GM18870 (cell line): ENCODE measurements around the gene MCEE.
"Not testable (repeated sequence)": the region's sequence is repeated elsewhere in the genome, so short reads cannot be mapped to it uniquely, and the experiment has no call there.

ENCODE experiments used
- ATAC-seq: cut with Tn5 transposase; IDR thresholded peaks from one replicate; pipeline ENCODE4 v1.9.1; 2021; ENCODE audit warnings: moderate library complexity; ENCODE audit not compliant: unreplicated experiment

MCEE gene

DNA sequence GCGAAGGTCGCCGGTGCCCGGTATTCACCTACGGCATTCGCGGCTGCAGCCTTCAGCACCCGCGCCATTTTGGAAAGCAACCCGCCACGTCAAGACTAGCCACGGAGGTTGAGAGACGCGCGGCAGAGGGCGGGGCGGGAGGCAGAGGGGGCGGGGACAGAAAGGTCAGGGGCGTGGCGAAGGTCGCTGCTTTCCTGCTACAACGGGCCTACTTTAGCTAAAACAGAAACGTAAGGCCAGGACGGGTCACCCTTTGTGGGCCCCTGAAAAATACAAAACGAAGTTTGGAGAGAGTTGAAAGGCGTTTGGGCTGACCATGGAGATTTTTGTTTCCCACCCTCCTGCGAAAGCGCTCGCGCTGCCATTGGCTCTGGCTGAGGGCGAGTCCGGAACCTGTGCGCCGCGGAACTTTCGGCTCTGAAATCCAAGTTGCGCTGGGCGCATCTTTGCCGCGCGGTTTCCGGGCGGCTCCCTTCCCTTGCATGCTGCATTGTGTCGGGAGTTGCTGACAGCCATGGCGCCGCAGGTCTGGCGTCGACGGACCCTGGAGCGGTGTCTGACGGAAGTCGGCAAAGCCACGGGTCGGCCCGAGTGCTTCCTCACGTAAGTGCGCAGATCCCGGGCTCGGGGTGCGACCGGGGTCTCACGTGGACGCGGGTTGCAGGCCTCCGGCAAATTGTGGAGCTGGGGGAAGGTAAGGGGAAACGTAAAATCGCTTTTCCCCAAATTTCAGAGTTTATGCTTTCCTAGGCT, at the start of gene MCEE, which contains the start of gene MPHOSPH10:
MCEE (minus strand) TSS at position 78 of the 753 bp plus-strand sequence; CDS start at position 68, 10 bp downstream.
MPHOSPH10 (plus strand) TSS at position 483 of the 753 bp plus-strand sequence; CDS start at position 515, 32 bp downstream.
- peak; percentile 86 for ATAC-seq

DNA sequence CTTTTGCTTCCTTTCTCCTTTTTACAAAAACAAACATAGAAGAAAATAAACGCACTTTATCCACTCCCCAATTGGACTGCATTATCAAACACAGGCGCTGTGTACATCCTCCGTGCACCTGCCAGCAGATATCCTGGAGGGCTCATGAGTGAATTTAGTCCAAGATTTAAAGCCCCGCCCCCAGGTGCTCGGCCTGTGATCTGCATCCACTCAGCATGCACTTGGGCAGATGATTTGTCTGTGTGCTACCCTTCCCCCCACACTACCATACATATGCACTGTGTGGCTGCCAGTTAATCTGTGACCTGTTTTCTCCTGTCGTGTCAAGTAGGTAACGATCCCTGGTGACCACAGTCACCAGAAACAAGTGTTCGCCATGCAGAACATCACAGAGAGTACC, 48.8 kb upstream of the MCEE start:
- ATAC-seq, result not testable (repeated sequence)

DNA sequence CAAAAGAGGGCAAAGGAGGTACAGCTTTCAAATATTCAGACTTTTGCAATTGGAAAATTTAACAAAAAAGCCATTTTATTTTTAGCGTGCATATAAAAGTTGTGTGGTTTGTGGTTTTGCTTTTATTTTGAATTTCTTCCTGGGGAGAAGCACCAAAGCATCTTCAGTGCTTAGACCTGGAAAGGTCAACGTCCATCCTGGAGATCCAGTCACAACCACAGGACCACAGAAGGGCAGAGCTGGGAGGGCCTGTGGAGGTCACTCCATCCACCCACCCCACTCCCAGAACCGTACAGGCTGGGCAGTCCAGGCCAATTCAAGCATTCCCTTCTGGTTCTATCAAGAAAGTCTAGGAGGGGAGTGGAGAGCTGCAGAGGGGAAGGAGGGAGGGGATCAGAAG, 44.2 kb upstream of the MCEE start:
- ATAC-seq, result no peak

DNA sequence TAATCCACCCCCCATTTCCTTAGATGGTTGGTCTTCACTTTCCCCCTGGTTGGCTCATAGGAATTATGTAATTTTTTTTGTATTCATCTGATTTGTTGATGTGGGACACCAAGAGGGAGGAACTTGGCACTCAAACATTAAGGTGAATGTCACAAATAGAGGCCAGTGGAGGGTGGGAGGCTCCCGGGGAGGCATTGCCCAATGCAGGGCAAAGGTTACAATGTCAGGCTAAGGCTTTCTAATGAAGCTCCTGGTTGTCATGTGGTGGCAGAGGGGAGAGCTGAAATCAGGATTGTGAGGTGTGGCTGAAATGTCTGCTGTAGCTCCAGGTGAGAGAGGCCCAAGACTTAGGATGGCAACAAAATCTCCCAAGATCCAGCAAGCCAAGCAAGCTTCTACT, 43.1 kb upstream of the MCEE start:
- no peak for ATAC-seq

DNA sequence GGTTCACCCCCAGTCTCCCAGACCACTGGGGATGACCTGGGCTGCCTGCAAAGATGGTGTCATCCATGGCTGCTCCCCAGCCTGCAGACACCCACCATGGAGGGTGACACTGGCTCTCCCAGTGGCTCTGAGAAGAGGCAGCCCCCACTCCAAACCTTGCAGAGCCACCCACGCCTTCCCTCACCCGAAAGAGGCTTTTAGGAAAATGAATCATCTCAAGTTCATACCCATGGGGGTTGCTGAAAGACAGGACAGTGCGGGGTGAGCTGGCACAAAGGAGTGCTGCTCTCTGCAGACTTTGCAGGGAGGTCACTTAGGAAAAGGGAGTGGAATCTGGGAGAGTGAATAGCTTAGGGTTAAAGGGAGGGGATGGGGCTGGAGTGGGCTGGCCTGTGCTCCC, 36.8 kb upstream of the MCEE start:
- no peak for ATAC-seq

DNA sequence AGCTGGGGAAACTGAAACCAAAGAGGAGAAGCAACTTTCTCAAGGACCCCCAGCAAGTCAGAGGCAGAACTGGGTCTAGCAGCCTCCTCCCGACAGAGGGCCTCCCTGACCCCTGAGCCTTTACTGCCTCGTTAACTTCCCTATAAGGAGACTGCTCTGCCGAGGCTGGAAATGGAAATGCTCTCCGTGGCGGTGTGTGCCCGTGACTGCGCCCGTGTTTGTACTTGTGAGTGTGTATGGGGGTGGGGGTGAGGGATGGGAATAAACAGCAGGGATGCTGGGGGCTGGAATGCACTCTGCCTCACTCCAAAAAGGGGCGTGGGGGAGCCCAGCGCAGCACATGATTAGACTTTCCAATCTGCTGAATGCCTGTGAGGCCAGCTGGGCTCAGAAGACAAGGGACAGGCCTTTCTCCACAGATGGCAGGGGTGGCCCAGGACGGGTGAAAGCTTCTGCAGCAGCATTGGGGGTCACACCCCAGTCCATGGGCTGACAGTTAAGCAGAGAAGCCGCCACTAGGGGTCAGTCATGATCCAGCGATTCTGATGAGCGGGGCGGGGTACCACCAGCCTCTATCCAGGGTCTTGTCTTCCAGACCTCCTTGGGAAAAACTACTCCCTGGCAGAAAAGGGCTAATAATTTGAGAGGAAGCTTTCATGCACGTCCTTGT, 27.2 kb upstream of the MCEE start:
- no peak for ATAC-seq

DNA sequence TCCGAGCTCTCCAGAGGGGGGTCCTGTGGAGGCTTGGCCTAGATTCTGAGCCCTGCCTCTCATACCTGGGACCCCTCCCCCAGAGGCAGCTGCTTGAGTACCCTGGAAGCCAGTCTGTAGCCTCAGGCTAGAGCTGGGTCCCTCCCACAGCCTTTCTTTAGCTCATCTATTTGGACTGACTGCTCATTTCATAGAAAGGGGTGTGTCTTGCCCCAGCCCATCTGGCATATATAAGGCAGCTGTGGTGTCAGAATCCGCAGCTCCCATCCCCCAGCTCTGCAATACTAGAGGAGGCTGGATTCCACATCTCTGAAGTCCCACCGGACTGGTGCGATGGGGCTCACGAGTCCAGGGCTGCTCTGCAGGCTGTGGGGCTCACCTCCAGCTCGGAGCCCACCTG, 26.5 kb upstream of the MCEE start:
- no peak for ATAC-seq

DNA sequence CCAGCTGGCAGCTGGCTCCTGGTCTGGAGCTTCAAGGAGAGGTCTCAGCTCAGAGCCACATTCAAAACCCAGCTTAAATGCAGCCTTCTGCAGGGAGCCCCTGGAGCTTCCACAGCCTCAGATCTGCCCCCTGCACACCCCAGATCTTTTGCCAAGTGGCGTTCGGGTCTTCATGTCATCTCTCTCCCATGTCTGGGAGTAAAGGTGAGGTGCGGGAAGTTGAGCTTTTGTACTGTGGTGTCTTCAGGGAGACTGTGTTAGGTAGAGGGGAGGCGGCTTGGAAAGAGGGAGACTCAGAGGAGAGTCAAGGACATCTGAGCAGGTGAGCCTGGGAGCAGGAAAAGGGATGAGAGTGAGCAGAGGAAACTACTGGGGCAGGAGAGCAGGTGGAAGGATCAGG, 25.8 kb upstream of the MCEE start:
- ATAC-seq, result no peak

DNA sequence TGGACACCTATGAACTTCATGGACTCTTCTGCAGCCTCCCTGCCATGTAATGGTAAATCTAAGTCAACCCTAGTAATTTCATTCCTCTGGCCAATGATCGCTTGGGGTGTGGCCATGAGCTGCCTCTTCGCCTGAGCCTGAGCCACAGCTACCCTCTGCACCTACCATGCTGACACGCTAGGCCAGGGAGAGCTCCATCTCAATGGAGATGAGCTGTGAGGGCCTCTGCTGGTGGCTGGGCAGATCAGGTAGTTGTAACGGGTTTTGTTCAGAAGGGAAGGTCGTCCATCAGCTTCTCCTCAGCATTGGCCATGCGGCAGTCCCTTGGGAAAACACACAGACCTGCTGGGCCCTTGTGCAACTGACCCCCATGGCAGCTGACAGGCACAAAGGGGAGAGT, 24.8 kb upstream of the MCEE start:
- no peak for ATAC-seq

DNA sequence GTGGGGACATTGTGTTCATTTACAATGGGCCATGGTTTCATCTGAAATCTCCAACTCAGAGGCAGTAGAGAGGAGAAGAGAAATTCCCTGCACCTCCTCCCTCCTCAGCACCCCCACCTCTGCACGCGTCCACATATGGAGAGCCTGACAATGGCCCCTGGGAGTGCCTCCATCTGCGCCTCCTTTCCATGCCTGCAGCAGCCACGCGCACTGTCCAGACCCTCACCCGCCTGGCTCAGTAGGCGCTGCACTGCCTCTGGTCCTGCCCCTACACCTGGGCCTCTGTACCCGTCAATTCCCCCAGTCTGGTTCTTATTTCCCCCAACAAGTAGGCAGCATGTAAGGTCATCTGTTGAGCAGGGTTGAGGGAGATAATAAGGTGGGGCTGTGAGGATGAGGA, 24.2 kb upstream of the MCEE start:
- ATAC-seq, result no peak

DNA sequence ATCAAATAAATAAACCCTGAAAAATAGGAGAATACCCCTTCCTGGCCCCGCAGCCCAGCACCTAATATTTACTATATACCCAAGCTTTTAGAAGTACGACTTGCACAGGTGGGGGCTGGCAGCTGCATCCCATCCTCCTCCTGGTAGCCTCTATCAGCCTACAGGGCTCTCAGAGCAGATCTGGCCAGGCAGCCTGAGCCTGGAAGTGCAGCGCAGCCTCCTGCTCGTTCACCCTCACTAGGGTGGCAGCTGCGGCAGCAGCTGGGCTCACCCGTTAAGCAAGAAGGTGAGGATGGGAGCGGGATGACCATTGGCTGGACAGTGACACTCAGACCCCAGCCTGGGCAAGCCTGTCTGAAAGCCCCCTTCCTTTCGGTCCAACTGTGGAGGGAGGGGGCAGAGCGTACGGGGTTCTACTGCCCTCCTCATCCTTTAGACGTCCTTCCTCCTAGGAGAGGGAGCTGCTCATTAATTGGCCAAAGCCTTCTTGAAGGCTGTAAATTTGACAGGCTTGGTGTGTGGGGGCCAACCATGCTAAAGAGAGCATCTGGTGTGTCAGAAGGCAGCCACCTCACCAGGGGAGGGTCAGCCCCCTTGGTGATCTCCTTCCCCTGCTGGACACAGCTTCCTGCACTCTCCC, 23.7 kb upstream of the MCEE start:
- ATAC-seq, result no peak

DNA sequence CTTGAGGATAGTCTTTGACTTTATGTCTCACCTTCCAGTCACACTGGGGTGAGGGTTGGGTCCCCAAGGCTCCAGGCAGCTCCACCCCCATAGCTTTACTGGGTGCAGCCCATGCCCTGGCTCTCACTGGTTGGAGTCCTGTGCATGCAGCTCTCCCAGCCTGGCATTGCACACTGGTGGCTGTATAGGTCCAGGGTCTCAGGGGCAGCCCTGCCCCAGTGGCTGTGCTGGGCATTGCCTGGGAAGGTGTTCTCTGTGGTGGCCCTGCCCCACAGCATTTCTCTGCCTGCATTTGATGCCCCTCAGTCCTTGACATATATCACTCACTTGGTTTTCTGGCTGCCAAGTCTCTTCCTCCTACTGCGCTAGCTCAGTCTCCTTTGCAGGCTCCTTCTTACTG, 21.6 kb upstream of the MCEE start:
- no peak for ATAC-seq

DNA sequence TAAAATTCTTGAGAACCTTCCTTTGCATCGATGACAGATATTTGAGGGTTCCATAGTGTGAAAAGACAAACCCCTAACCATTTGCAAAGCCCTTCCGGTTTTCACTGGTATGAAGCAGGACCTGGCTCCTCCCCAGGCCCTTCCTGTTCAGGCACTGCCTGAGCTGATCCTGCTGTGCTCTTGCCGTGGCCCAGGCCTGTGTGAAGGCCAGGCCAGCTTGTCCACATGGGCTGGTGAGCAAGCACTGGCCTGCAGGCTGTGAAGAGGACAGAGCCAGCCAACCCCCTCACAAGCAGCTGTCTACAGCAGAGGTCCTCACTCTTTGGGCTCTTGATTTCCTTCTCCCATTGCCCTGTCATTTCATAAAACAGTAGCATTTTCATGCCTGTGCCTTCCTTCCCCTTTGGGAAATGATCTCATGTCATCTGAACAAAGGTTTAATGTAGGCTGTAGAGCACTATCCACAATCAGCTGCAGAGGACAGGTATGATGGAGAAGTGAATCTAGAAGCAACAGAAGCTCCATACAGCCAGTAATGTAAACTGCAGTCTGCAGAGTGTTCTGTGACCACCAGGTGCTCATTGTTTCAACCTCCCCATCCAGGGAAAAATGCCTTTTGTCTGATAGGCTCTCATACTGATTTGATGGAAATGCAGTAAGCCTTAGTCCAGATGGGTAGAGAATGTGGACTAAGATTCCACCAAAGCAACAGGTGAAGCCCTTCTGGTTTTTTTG, 20.2 kb upstream of the MCEE start:
- no peak for ATAC-seq

DNA sequence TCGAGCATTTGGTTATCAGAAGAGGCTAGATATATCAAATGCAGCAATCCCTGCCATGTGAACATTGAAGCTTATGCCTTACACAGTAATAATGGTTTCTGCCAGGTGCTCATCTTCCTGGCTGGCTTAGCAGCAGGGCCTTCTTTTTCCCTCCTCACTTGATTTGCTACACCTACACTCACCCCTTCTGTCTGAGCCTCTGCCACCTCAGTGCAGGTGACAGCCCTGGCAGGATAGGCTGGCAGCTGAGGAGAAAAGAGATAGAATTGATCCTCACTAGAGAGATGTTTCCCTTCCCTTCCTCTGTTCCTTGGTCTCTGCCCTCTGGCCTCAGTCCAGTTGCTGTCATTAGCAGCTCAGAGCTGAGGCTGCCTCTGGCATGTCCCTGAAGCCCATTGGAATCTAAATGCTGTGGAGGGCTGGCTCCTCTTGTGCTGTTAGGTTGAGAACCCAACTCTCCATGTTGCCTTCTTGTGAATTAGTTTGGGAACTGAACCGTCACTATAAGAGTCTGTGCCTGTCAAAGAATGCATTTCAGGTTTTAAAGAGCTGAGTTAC, 18.6 kb upstream of the MCEE start:
- no peak for ATAC-seq

DNA sequence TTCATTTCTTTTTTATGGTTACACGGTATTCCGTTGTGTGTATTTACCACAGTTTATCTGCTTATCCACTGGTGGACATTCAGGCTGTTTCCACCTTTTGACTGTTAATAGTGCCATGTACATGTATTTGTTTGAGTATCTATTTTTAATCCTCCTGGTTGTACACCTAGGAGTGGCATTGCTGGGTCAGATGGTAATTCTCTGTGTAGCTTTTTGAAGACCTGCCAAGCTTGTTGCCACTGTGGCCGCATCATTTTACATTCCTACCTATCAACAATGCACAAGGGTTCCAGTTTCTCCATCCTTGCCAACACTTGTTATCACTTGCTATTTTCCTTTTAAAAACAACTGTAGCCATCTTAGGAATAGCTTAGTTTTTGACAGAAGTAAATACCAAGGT, 13.8 kb upstream of the MCEE start:
- no peak for ATAC-seq

DNA sequence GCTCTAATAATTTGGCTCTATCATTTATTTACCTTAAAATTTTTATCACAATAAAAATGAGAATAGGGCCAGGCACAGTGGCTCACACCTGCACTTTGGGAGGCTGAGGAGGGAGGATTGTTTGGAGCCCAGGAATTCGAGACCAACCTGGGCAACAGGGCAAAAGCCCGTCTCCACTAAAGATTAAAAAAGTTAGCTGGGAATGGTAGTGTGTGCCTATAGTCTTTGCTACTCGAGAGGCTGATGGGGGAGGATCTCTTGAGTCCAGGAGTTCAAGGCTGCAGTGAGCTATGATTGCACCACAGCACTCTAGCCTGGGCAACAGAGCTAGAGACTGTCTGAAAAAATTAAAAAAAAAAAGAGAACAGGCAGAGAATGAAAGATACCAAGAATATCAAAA, 6.1 kb upstream of the MCEE start:
- ATAC-seq, result no peak

DNA sequence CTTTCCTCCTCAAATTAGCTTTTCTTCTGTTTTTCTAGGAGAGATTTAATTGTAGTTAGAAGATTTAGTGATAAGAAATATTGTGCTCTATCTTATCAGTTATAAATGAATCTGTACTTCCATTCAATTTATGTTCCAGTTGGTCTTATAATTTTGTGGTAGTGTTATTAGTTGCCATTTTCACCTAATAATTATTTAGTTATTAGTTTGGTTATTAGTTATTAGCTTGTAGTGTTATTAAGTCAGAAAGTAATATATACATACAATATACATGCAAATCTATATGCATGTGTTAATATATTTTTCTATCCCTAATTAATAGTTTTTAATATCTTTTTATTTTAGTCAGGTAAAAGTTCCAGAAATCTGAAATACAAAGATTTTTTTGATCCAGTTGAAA, 3.6 kb upstream of the MCEE start:
- no peak for ATAC-seq

DNA sequence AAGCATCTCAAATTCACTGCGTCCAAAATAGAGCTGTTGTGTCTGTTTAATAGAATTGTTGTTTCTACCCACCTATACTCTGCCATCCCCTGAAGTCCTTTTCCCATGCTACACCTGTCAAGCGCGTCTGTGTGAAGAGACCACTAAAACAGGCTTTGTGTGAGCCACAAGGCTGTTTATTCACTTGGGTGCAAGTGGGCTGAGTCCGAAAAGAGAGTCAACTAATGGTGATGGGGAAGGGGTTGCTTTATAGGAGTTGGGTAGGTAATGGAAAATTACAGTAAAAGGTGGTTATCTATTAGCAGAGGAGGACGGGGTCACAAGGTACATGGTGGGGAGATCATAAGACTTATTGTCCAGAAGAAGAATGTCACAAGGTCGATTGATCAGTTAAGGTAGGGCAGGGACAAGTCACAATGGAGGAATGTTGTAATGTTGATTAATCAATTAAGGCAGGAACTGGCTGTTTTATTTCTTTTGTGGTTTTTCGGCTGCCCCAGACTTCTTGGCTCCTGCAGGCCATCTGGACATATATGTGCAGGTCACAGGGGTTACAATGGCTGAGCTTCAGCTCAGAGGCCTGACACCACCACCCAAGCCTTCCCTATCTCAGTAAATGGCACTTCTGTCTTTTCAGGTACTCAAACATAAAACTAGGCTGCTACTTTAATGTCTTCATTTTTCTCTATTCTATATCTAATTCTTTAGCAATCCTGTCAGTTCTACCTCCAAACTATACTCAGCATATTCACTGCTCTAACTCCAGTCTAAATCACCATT, 1.5 kb upstream of the MCEE start:
- ATAC-seq, result not testable (repeated sequence)

DNA sequence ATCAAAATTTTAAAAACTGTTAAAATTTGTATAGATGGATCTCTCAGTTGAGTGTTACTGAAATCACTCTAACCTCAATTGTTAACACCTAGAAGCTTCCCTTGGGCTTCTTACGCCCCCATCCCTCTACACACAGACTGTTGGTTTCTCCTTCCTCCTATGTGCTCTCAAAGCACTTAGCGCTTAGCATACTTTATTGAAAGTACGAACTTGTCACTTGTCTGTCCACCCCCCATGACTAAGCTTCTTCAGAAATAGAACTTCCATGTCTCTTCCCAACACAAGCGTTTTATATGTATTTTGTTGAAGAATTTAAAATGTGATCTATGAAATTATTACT, 846 bp upstream of the MCEE start:
- peak; percentile 18 for ATAC-seq

DNA sequence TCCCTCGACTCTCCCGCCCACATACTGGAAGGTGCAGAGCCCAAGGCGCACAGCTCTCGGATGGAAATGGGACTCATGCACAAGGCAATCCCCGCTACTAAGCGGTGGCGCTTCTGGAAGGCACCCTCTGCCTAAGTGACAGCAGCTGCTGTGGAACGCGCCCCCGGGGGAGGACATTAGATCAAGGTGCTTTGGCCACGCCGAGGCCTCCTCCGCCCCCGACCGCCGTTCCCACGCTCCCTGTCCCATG, 202 bp downstream of the MCEE start:
- ATAC-seq, result peak; percentile 34
